Subcutaneous adipose tissue (tissue), 4 donors: ENCODE data around the gene CDH4. TPM values are rescaled to one million over a fixed set of nuclear protein-coding genes. Genes with fewer than 3 reads are reported as not detected.

Experiments
- total RNA-seq, 4 donors: library from RNA; depleted of rRNA; stranded (reverse); fragments of >200 nt; gene quantifications; one replicate each; pipeline ENCODE4 v1.1.0, GENCODE V29; 2016
- TF ChIP-seq, protein P1 (sequence below): fragments of 450-650 bp; IDR thresholded peaks from one replicate; pipeline ENCODE4 v1.5.1; 2016; ENCODE audit warnings: low read depth, mild to moderate bottlenecking, control low read depth, antibody characterized with exemption, moderate library complexity

CDH4 gene
- total RNA-seq, 4 donors from 2014 or later = not detected

GRCh38 chr20:61631751-61632150 is 379.7 kb downstream of the CDH4 start:
- TF ChIP-seq, protein P1, sequence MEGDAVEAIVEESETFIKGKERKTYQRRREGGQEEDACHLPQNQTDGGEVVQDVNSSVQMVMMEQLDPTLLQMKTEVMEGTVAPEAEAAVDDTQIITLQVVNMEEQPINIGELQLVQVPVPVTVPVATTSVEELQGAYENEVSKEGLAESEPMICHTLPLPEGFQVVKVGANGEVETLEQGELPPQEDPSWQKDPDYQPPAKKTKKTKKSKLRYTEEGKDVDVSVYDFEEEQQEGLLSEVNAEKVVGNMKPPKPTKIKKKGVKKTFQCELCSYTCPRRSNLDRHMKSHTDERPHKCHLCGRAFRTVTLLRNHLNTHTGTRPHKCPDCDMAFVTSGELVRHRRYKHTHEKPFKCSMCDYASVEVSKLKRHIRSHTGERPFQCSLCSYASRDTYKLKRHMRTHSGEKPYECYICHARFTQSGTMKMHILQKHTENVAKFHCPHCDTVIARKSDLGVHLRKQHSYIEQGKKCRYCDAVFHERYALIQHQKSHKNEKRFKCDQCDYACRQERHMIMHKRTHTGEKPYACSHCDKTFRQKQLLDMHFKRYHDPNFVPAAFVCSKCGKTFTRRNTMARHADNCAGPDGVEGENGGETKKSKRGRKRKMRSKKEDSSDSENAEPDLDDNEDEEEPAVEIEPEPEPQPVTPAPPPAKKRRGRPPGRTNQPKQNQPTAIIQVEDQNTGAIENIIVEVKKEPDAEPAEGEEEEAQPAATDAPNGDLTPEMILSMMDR = no peak

DNA sequence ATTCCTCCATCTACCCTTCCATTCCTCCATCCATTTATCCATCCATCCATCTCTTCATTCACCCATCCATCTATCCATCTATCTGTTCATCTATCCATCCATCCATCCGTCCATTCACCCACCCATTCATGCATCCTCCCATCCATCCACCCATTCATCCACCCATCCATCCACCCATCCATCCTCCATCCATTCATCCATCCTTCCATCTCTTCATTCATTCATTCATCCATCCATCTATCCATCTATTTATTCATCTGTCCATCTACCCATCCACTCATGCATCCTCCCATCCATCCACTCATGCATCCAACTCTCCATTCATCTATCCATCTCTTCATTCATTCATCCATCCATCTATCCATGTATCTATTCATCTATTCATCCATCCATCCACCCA is 380.9 kb downstream of the CDH4 start:
- TF ChIP-seq, protein P1 = no peak

- TF ChIP-seq, protein P1 = no peak
Measured at GRCh38 chr20:61634376-61635145, 382.5 kb downstream of the CDH4 start.

DNA sequence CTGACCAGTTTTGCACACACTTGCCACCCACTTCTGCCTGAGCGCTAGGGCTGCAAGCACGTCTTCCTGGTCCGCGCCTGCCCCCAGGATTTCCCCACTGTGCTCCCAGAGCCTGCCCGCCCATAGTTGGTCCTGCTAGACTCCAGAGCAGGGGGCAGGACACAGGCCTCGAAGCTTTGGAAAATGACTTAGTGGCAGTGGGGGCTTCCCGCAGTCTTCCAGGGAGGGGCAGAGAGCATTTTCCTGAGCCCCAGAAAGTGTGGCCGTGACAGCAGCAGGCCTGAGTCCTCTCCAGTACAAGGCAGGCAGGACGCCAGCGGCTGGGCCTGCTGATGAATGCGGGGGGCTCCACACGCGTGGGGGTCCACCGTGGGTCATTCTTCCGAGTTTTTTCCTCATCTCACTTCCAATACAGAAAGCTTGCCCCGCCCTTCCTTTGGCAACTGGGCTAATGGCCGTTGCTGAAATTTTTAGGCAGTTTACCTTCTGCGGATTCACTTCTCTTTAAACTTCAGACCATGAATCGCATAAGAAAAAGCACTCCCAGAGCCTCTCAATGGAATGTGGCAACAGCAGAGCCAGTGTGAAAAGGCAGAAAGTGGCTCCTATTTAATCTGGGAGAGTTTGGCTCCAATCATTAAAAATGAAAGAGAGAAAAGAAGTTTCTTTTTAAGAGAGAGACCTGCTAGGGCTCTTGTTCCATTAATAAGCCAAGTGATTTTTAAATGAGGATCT is 383.8 kb downstream of the CDH4 start:
- TF ChIP-seq, protein P1 = no peak

GRCh38 chr20:61636531-61637116 is 384.6 kb downstream of the CDH4 start:
- TF ChIP-seq, protein P1 = no peak

DNA sequence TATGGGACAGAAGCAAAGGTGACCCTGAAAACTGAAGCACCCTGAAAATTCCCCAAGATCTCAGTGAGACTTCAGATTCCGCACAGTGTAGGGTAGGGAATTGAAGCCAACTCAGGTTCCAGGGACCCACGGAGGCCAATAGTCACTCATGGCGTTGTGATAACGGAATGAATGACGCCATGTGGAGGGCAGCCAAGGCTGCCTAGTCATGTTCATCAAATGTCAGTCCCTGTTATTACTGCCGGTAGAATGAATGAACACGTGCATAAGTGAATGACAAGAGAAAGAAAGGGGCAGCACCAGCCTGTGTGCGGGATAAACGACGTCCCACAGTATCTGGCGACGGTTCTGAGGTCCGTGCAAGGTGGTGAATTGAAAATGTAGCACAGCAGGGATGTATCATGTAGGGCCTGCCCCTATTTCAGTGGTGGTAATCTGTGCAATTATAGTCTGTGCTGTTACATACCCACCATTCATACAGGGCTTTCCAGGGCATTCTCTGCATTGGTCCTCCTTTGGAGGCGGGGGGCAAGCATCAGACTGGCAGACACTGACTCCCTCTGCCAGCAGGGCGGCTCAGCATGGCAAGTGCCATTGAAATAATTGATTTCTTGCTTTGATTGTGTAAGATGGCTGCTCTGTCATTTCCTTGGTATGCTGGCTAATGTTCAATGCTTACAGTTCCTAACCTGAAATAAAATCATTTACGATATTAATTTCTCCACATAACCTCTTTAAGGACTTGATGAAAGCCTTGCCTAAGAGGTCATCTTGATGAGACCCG is 386.9 kb downstream of the CDH4 start:
- TF ChIP-seq, protein P1 = no peak
